NCI-H2196 treated with DMSO at 0.1 percent for 48 hours (cell line): Measurements from ENCODE around the gene FBN3.
"Not testable (repeated sequence)": the region's sequence is repeated elsewhere in the genome, so short reads cannot be mapped to it uniquely, and the experiment has no call there.

Source experiments
- DNase-seq: peaks from one replicate; lab custom pipeline; 2025; ENCODE audit not compliant: unreplicated experiment; lab: John Stamatoyannopoulos, UW

Gene FBN3

GRCh38 chr19:8149261-8150094, at the start of gene FBN3:
Gene FBN3, minus strand, starts transcription at chr19:8149592. Its CDS starts 2,112 bp downstream, at chr19:8147480.
- no peak for DNase-seq

GRCh38 chr19:8196271-8196927, 47.0 kb upstream of the FBN3 start:
- no peak for DNase-seq

GRCh38 chr19:8194528-8195267, 45.3 kb upstream of the FBN3 start:
- no peak for DNase-seq

- no peak for DNase-seq
Observed at GRCh38 chr19:8192221-8192820, 42.9 kb upstream of the FBN3 start.

GRCh38 chr19:8185343-8186068, 36.1 kb upstream of the FBN3 start:
- no peak for DNase-seq

GRCh38 chr19:8184274-8184673, 34.9 kb upstream of the FBN3 start:
- DNase-seq = no peak

GRCh38 chr19:8180018-8180417, 30.6 kb upstream of the FBN3 start:
- DNase-seq = peak; percentile 43

- no peak for DNase-seq
Observed at GRCh38 chr19:8174706-8175105, 25.3 kb upstream of the FBN3 start.

- no peak for DNase-seq
Observed at GRCh38 chr19:8168537-8168936, 19.1 kb upstream of the FBN3 start.

- no peak for DNase-seq
Observed at GRCh38 chr19:8167985-8168384, 18.6 kb upstream of the FBN3 start.

GRCh38 chr19:8163759-8164158, 14.4 kb upstream of the FBN3 start:
- no peak for DNase-seq

- peak; percentile 68 for DNase-seq
Observed at GRCh38 chr19:8161135-8161646, 11.8 kb upstream of the FBN3 start.

GRCh38 chr19:8159322-8159721, 9.9 kb upstream of the FBN3 start:
- not testable (repeated sequence) for DNase-seq

- DNase-seq = peak; percentile 92
Observed at GRCh38 chr19:8158411-8159074, 9.2 kb upstream of the FBN3 start.

- DNase-seq = no peak
Observed at GRCh38 chr19:8155318-8155717, 5.9 kb upstream of the FBN3 start.

GRCh38 chr19:8154014-8154413, 4.6 kb upstream of the FBN3 start:
- DNase-seq = not testable (repeated sequence)

GRCh38 chr19:8151767-8152035, 2.3 kb upstream of the FBN3 start:
- DNase-seq = no peak

GRCh38 chr19:8150998-8151766, 1.8 kb upstream of the FBN3 start:
- DNase-seq = no peak

- DNase-seq = no peak
Observed at GRCh38 chr19:8150178-8150865, 930 bp upstream of the FBN3 start.
